ENCODE measurements around the gene METTL17.
"Not testable (repeated sequence)": the region's sequence is repeated elsewhere in the genome, so short reads cannot be mapped to it uniquely, and the experiment has no call there.

METTL17 gene

DNA sequence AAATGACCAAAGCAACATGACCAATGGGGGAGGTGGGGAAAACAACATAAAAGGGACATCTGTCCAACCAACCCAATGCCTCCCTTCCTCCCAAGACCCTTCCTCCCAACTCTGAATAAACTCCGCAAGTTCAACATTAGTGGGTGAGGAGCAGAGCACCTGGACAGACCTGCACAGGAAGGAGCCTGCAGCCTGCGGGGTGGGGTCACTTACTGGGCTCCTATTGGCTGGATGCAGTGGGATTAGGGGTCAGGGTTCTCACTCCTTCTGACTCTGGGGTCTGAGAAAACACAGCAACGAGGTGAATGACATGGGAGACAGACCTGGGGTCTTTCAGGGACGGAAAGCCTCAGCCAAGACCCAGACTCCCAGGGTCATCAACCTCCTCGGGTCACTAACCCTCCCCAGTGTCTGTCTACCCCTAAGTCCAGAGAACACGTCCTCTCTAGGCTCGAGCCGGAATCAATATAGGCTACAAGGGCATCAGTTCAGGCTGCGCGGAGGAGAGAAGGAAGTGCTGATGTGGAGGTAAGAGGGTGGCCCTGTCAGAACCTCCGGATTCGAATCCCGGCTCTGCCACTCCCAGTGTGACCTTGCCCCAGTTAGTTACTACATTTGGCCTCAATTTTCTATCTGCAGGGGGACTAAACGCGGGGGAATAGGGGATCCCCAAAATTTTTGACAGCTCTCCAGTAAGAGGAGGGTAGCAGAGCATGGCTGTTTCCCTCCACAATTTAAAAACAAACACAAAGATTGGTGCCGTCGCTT lies 34.2 kb downstream of the METTL17 start:
- no peak for DNase-seq (ENCODE audit: extremely low read depth in 1 of 2, low read depth in 1 of 2)

DNA sequence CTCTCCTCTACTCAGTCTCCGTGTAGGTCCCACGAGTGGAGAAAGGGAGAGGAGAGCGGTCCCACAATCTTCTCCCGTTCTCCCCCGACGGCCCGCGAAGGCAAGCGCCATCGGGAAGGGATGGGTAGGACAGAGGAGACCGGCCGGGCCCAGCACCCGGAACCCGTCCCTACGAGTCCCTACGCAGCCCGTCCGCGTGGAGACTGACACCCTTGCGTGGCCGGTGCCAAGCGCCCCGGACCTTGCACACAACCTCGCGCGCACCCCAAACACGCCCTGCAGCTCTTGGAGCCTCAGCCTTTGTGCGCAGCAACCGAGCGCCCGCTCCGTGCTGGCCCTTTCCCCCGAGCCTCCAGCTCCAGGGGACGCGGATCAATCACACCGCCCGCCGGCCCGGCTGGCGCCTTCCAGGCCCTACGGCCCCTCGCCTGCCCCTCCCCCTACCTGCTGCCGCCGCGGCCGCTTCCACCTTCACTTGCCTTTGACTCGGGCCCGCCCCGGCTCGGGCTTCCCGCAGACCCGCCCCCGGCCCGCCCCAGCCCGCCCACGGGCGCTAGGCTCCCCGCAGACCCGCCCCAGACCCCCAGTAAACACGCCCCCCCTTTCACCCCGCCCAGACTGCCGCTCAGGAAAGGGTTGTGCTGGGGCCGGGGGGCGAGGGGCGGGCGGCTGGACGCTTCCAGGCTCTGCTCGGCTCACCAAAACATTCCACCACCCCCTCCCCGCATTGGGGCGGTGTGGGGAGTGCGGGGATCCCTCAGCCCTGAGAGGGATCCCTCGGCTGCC lies 35.0 kb downstream of the METTL17 start, which contains the start of gene NDRG2:
TSS of gene NDRG2 (minus strand) at position 477 of the 786 bp plus-strand sequence. CDS start 1,746 bp downstream, outside the sequence.
- DNase-seq (ENCODE audit: extremely low read depth in 1 of 2, low read depth in 1 of 2) = peak; percentile 42 to 73

DNA sequence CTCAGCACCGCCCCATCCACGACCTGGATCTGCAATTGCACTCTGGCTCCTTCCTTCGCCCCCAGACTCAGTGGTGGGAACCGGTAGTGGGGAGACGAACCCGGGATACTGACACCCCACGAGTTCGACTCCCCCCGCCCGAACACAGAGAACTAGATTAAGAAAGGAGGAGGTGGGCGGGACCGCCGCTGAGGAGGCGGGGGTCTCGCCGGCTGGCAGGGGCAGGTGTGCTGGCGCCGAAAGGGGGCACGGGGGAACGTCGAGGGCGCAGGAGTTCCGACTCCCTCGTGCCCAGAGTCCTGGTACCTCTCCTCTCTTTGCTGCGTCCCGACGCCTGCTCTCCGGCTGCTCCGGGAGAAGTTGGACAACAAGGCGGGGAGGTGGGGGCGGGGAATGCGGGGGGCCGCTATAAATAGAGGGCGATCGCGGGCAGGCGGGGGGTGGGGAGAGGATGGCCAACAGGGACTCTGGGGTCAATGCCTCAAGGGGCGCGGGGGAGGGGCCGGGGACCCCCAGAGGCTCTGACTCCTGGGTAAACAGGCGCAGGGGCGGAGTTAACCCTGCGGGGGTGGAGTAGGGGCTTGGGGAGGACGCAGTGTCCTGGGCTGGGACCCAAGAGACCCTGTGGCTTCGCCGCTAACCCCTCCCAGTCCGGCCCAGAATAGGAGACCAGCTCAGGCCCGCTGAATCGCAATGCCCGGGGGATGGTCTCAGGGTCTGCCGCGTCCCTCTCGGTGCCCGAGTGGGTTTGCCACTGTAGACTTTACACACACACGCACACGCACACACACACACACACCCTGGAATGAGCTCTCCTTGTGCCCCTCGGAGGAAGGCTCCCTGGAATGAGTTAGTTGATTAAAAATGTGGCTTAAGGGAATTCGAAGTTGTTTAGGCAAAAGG lies 35.8 kb downstream of the METTL17 start:
- DNase-seq (ENCODE audit: extremely low read depth in 1 of 2, low read depth in 1 of 2) = no peak

DNA sequence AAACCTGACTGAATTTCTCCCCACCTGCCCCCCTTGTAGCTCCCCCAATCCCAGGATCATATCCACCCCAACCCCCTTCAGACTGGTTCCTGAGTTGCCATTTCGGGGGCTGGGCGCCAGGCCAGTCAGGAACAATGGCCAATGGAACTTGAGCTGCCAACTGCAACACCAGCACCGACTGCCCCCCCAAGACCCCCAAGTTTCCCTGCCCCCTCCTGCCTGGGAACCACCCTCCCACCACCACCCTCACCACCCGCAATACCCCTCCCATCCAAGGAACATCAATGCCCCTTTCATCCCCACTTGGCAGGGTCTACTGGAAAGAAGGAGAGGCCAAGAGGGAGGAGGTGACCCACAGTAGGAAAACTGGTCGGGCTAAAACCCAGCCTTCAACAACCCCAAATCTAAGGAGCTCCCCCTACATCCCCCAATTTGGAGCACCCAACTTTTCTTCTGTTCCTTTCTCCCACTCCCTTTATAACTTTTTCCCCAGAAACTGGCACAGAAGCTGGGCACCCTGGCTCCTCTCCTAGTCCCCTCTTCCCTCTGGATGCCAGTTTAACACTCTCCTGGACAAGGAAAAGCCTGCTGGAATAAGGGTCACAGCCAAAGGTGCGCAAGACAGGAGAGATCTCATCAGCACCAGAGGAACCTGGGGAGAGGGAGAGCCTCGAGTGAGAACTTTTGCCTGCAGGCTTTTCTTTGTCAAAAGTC lies 36.7 kb downstream of the METTL17 start:
- DNase-seq (ENCODE audit: extremely low read depth in 1 of 2, low read depth in 1 of 2) = no peak

DNA sequence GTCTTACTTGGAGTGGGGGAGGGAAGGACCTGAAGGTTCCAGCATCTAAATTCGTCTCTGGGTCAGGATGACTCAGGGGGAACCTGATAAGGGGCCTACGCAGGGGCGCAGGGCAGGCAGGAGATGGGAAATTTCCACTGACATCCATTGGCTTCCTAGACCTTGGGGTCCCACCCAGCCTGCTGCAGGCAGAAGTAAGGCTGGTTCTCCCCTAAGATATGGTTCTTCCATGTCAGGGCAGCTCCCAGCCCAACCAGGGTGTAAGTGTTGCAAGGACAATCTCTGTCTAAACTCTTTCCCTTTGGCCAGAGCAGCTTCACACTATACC lies 37.2 kb downstream of the METTL17 start:
- no peak for DNase-seq (ENCODE audit: extremely low read depth in 1 of 2, low read depth in 1 of 2)

DNA sequence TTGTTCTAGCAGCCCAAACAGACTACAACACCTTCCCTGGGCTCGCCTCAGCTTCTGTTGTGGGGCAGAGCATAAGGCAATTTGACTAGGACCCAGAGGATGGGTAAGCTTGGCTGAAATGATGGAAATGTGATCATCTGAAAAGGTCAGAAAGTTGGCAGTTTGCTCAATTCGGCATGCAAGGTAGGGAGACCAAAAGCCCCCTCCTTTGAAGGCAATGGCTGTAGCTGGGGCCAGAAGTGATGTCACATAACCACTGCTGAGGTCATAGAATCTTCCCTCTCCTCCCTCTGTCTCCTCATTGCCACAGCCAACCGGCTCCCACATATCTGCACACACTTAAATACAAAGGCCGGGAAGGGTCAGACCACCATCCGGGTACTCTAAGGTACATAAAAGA lies 40.1 kb downstream of the METTL17 start, which contains the start of gene TPPP2:
TSS of gene TPPP2 (plus strand) at position 301 of the 400 bp plus-strand sequence. CDS start 365 bp downstream, outside the sequence.
- no peak for DNase-seq (ENCODE audit: extremely low read depth in 1 of 2, low read depth in 1 of 2)

DNA sequence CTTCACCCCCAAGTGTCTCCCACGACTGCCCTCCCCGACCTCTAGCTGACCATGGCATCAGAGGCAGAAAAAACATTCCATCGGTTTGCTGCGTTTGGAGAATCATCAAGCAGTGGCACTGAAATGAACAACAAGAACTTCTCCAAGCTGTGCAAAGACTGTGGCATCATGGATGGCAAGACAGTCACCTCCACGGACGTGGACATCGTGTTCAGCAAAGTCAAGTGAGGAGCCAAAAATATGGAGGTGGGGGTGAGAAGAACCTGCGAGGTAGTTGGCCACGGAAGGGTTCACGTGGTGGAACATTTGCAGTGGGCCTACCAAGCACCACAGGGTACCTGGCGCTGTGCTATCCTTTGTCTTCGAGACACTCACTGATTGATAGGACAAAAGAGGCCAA lies 40.8 kb downstream of the METTL17 start:
- DNase-seq (ENCODE audit: extremely low read depth in 1 of 2, low read depth in 1 of 2) = no peak

DNA sequence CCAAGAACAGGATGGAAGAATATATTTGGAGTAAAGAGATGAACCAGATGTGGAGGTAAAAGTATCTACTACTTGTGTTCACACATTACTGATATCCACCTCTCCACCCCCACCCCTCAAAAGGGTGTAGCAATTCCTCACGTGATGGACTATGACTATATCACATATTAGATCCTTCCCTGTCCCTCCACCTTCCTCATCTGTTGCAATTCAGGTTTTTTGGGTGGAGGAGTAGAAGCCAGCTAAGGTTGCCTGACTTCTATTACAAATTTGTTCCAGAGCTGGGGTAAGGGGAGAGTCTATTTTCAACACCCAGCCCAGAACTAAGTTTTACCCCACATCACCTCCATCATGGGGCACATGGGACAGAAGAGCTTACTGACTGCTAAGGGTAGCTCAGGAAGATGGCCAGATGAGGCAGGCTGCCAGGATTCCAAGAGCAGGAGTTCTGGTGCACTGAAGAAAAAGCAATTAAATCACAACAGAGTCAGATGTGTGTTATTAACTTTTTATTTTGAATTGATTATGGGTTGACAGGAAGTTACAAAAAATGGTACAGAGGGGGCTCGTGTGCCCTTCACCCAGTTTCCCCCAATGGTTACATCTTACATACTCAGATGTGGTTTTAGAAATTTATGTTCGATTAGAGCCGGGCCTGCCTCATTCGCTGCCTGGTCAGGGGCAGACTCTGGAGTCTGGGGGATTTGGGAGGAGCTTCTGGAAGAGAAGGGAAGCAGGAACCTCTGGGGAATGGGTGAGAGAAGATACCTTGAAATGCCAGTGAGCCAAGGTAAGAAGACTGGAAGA lies 42.7 kb downstream of the METTL17 start:
- no peak for DNase-seq (ENCODE audit: extremely low read depth in 1 of 2, low read depth in 1 of 2)

DNA sequence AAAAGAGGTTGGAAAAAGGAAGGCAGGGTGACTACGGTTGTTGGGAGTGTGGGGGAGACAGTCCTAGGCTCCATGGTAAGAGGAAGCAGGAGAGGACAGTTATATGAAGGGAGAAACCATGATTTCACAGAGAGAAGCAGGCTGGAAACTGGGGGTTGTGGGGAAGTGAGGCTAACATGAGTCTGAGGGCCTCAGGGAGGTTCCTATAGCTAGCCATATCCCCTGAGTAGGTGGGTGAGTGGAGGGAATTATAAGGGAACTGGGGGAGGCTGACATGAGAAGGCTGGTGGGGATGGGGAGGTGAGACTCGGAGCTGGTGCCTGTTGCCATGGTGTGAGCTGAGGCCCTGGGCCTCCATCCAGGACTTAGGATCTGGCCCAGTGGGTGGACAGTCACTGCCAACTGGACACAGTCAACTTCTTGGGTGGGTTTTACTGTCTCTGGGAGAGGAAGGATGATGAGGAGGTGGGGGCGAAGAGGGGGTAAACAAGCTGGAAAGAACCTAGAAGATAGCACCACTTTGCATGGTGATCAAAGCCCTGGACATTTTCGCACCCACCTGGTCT lies 43.4 kb downstream of the METTL17 start:
- DNase-seq (ENCODE audit: extremely low read depth in 1 of 2, low read depth in 1 of 2) = no peak

DNA sequence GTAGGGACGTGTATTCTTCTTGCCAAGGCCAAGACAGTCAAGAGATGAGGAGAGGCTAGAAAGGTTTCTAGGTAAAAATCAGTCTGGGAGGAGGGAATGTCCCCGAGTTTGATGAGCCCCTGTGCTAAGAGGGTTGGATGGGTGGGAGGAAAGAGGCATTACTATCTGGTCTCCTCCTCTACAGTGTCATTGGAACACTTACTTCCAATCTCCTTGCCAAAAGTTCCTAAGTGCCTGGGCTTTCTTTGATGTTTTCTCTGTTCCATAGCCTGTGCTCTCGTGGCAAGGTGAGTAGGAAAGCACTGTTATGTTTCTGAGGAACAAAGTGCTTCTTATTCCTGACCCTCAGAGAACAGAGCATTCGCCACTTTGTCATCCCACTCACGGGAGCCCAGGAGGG lies 44.9 kb downstream of the METTL17 start, which contains the start of gene RNASE13:
TSS of gene RNASE13 (minus strand) at position 101 of the 400 bp plus-strand sequence. CDS start 519 bp downstream, outside the sequence.
- DNase-seq (ENCODE audit: extremely low read depth in 1 of 2, low read depth in 1 of 2) = no peak

DNA sequence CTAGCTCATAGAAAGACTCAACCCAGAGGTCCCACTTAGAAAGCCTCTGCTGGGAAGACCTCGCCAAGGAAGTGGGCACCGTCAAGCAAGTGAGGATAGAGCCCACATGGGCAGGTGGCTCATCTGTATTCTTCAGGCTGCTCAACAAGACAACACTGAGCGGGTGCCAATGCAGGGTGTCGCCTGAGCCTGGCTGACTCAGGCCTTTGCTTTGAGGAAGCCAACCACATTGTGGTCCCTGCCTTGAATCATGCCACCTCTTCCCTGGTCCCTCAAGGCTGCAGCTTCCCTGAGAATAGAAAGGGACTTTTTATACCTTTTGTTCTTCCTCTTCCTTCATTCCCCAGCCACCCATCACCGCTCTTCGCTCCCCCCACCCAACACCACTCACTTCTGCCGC lies 47.0 kb downstream of the METTL17 start:
- no peak for DNase-seq (ENCODE audit: extremely low read depth in 1 of 2, low read depth in 1 of 2)

DNA sequence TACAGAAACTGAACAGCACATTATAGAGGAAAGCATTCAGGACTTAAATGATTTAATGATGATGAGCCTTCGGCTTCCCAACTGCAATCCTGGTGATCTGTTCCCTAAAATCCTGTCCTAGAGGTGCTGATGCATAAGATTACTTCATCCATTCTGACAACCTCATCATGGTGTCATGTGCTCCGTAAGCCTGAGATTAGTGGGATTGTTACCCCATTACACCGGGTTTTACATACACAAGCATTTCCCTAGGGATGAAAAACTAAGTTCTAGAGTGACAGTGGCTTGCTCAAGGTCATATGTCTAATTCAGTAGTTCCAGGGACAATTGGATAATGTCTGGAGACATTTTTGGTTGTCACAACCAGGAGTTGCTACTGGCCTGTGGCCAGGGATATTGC lies 47.4 kb downstream of the METTL17 start:
- DNase-seq (ENCODE audit: extremely low read depth in 1 of 2, low read depth in 1 of 2) = no peak

DNA sequence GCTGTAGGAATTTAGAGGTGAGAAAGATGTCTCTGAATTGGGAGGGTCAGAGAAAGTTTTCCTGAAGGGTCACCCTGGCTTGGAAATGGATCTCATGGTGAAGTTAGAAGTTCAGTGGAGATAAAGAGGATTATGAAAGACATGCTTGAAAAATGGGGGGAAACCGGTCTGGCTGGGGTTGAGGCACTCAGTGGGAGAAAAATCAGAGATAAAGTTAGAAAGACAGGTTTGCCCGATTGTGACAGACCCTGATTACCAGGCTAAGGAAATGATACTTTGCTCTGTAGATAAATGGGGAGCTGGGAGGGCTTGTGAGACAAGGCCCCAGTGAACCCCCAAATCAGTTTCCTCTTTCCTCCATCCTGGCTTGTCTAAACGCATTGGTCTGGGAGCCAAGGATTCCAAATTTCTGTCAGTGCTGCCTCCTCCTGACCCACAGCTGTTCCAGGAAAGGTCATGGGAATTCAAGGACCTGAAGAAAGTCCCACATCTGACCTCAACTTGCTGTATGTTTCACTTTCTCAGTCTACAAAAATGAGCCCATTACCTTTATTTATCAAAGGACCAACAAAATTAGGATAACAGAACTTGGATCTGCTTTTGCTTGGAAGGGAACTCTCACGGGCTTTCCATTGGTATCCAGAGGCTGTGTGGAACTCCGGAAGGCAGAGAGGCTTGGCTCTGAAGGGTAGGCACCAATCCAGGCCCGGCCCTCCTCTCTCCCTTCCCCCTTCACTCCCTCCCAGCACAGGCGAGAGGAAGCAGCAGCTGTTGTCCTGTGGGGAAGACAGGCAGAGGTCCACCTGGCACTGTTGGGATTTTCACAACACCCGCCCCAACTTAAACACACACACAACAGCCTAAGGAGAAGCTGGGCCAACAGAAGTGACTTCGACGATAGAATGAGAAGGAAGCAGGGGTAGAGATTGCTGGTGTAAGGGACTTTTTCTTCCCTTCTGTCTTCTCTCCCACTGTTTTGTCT lies 49.0 kb downstream of the METTL17 start:
- no peak for DNase-seq (ENCODE audit: extremely low read depth in 1 of 2, low read depth in 1 of 2)

DNA sequence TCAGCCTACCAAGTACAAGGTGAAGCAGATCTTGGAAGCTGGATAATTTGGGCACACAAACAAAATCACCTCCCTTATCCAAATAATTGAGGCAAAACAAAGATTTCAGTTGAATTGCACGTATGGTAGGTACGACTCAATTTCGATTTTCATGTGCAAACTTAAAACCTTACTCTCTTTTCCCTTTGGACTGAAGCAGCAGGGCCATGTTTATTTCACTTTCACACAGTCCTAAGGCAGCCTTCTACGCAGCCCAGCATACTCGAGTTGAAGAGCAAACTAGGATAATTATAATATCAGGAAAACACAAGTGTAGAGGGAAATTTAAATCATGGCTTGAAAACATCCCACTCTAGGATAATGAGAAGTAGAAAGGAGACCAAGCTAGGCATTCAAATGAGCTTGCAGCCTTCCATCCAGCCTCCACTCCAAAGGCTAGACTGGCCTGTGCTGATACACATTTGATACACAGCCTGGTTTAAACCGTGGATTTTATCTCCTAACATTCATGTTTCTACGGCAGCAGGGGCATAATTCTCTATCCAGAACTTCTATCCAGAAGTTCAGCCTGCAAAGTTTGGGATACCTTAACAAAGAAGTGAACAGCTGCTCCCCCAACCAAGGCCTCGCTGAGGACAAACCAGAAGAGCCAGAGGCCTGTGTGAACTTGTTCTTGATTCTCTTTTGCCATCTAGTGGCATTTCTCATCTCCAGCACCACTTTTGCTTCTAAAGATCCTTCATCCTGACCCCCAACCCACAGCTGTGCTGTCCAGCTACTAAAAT lies 50.0 kb downstream of the METTL17 start:
- DNase-seq (ENCODE audit: extremely low read depth in 1 of 2, low read depth in 1 of 2) = no peak

DNA sequence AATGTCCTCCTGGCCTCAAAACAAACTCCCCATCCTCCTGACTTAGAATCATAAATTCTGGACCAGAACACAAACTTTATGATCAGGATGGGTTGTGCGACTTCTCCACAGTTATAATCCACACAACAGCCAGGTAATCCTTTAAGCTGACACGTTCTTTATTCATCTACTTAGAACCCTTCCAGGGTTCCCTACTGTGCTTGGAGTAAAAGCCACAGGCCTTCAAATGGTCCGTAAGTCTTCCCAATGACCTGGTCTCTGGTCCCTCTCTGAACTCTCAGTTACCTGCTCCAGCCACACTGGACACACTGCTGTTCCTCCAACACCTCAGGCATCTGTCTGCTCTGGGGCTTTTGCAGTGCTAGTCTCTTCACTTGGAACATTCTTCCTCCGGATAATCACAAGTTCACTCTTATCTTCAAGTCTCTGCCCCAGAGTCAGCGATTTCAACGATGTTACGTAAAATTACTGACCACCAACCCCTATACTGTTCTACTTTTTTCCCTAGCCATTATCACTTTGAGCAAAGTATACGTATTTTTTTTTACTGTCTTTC lies 50.7 kb downstream of the METTL17 start:
- no peak for DNase-seq (ENCODE audit: extremely low read depth in 1 of 2, low read depth in 1 of 2)

DNA sequence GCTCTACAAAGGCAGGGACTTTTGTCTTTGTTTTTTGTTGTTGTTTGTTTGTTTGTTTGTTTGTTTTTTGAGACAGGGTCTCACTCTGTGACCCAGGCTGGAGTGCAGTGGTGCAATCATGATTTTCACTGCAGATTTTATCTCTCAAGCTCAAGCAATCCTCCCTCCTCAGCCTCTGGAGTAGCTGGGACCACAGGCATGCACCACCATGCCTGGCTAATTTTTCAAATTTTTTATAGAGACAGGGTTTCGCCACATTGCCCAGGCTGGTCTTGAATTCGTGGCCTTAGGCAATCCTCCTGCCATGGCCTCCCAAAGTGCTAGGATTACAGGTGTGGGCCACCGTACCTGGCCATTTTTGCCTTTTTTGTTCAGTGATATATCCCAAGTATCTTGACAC lies 51.2 kb downstream of the METTL17 start:
- not testable (repeated sequence) for DNase-seq (ENCODE audit: extremely low read depth in 1 of 2, low read depth in 1 of 2)
